Activated T-cell treated with anti-CD3 and anti-CD28 coated beads, Interleukin-2, amount 50 U/mL, for 4 hours (primary cell): ENCODE measurements around the gene UBR7. TPM values are rescaled to one million over a fixed set of nuclear protein-coding genes. Genes with fewer than 3 reads are reported as not detected.

Experiments
- ATAC-seq, 2 donors: fragments of 200-7000 bp; cut with Tn5 transposase; one replicate each; pipeline ENCODE4 v1.10.0; 2021
- DNase-seq: peaks from one replicate; pipeline ENCODE4 v3.0.0-alpha.2; 2020
- H3K27me3 Mint-ChIP-seq: one replicate; pipeline ENCODE4 v1.8.0; 2021; ENCODE audit warnings: low read depth, mixed read lengths
- H3K36me3 Mint-ChIP-seq: one replicate; pipeline ENCODE4 v1.8.0; 2022; ENCODE audit warnings: mixed read lengths; ENCODE audit not compliant: insufficient read depth
- H3K4me1 Mint-ChIP-seq: one replicate; pipeline ENCODE4 v1.8.0; 2021; ENCODE audit warnings: low read depth, mixed read lengths
- H3K4me3 Mint-ChIP-seq: one replicate; pipeline ENCODE4 v1.8.0; 2021; ENCODE audit warnings: mild to moderate bottlenecking, moderate library complexity, mixed read lengths
- H3K9me3 Mint-ChIP-seq: one replicate; pipeline ENCODE4 v1.8.0; 2021; ENCODE audit warnings: mixed read lengths
- total RNA-seq, 3 donors: library from RNA; stranded (reverse); gene quantifications; one replicate each; pipeline ENCODE4 v1.2.1, GENCODE V29; 2021

UBR7 gene
- total RNA-seq, 3 donors from 2014 or later: 25.4 to 30.2 (median 27.0) TPM

- ATAC-seq (no peak), DNase-seq (no peak)
- H3K4me1 Mint-ChIP-seq: peaks cover 6% of the 10 kb centered on the region
- H3K36me3 Mint-ChIP-seq: no peaks in the 10 kb centered on the region
- no peak overlapping the region for H3K4me3 Mint-ChIP-seq
- no peaks in the 10 kb centered on the region for H3K9me3 Mint-ChIP-seq
- no peaks in the 10 kb centered on the region for H3K27me3 Mint-ChIP-seq
Measured at GRCh38 chr14:93175492-93175891, 31.6 kb upstream of the UBR7 start.

- Mint-ChIP-seq H3K27me3 (no peaks in the 10 kb centered on the region), H3K9me3 (no peaks in the 10 kb centered on the region), H3K36me3 (peaks cover 11% of the 10 kb centered on the region), H3K4me3 (peak overlapping the region; percentile 90), H3K4me1 (peaks cover 36% of the 10 kb centered on the region)
- DNase-seq (no peak), ATAC-seq (no peak)
Measured at GRCh38 chr14:93183596-93184317, 23.3 kb upstream of the UBR7 start.

GRCh38 chr14:93184391-93185348, 22.4 kb upstream of the UBR7 start, which contains the start of the genes LYSET and MOAP1:
Gene LYSET, plus strand, starts transcription at chr14:93185317. Its CDS starts 89 bp downstream, at chr14:93185406.
Gene MOAP1, minus strand, starts transcription at chr14:93184897. Its CDS starts 655 bp downstream, at chr14:93184242.
- peak; percentile 84 for DNase-seq
- peak; percentile 92 to 93 for ATAC-seq
- peaks cover 38% of the 10 kb centered on the region for H3K4me1 Mint-ChIP-seq
- peak within 1 kb of the TSS; percentile 94 for H3K4me3 Mint-ChIP-seq
- H3K9me3 Mint-ChIP-seq: no peaks in the 10 kb centered on the region
- H3K36me3 Mint-ChIP-seq: peaks cover 14% of the 10 kb centered on the region
- H3K27me3 Mint-ChIP-seq: no peaks in the 10 kb centered on the region

GRCh38 chr14:93185349-93185720, 21.7 kb upstream of the UBR7 start:
- Mint-ChIP-seq H3K4me3 (peak overlapping the region; percentile 94), H3K36me3 (peaks cover 14% of the 10 kb centered on the region), H3K27me3 (no peaks in the 10 kb centered on the region), H3K4me1 (peaks cover 40% of the 10 kb centered on the region), H3K9me3 (no peaks in the 10 kb centered on the region)
- ATAC-seq: peak in 1 of 2 donors; percentile 0
- no peak for DNase-seq

- H3K27me3 Mint-ChIP-seq: no peaks in the 10 kb centered on the region
- H3K9me3 Mint-ChIP-seq: no peaks in the 10 kb centered on the region
- H3K4me3 Mint-ChIP-seq: peak overlapping the region; percentile 73
- peaks cover 40% of the 10 kb centered on the region for H3K4me1 Mint-ChIP-seq
- H3K36me3 Mint-ChIP-seq: peaks cover 16% of the 10 kb centered on the region
- ATAC-seq (no peak), DNase-seq (no peak)
Measured at GRCh38 chr14:93186466-93186865, 20.6 kb upstream of the UBR7 start.

GRCh38 chr14:93186956-93187355, 20.1 kb upstream of the UBR7 start:
- Mint-ChIP-seq H3K36me3 (peaks cover 13% of the 10 kb centered on the region), H3K4me3 (no peak overlapping the region), H3K9me3 (no peaks in the 10 kb centered on the region), H3K4me1 (peaks cover 37% of the 10 kb centered on the region), H3K27me3 (no peaks in the 10 kb centered on the region)
- no peak for DNase-seq
- ATAC-seq: no peak

- ATAC-seq: no peak
- H3K36me3 Mint-ChIP-seq: peaks cover 2% of the 10 kb centered on the region
- no peaks in the 10 kb centered on the region for H3K27me3 Mint-ChIP-seq
- no peaks in the 10 kb centered on the region for H3K4me1 Mint-ChIP-seq
- no peak overlapping the region for H3K4me3 Mint-ChIP-seq
- H3K9me3 Mint-ChIP-seq: no peaks in the 10 kb centered on the region
- DNase-seq: no peak
Measured at GRCh38 chr14:93195316-93195999, 11.6 kb upstream of the UBR7 start.

- Mint-ChIP-seq H3K9me3 (no peaks in the 10 kb centered on the region), H3K36me3 (no peaks in the 10 kb centered on the region), H3K4me1 (no peaks in the 10 kb centered on the region), H3K27me3 (no peaks in the 10 kb centered on the region), H3K4me3 (no peak overlapping the region)
- ATAC-seq (no peak), DNase-seq (no peak)
Measured at GRCh38 chr14:93199031-93199430, 8.0 kb upstream of the UBR7 start.

- no peak overlapping the region for H3K4me3 Mint-ChIP-seq
- no peak for DNase-seq
- no peaks in the 10 kb centered on the region for H3K9me3 Mint-ChIP-seq
- H3K36me3 Mint-ChIP-seq: peaks cover 3% of the 10 kb centered on the region
- H3K27me3 Mint-ChIP-seq: no peaks in the 10 kb centered on the region
- H3K4me1 Mint-ChIP-seq: peaks cover 14% of the 10 kb centered on the region
- no peak for ATAC-seq
Measured at GRCh38 chr14:93200553-93200952, 6.5 kb upstream of the UBR7 start.

- H3K27me3 Mint-ChIP-seq: no peaks in the 10 kb centered on the region
- peaks cover 3% of the 10 kb centered on the region for H3K36me3 Mint-ChIP-seq
- H3K4me1 Mint-ChIP-seq: peaks cover 19% of the 10 kb centered on the region
- H3K9me3 Mint-ChIP-seq: no peaks in the 10 kb centered on the region
- no peak for DNase-seq
- no peak for ATAC-seq
- H3K4me3 Mint-ChIP-seq: no peak overlapping the region
Measured at GRCh38 chr14:93201155-93201704, 5.8 kb upstream of the UBR7 start.

- H3K9me3 Mint-ChIP-seq: no peaks in the 10 kb centered on the region
- peaks cover 41% of the 10 kb centered on the region for H3K4me1 Mint-ChIP-seq
- DNase-seq: no peak
- no peaks in the 10 kb centered on the region for H3K27me3 Mint-ChIP-seq
- peak overlapping the region; percentile 99 for H3K4me3 Mint-ChIP-seq
- peaks cover 14% of the 10 kb centered on the region for H3K36me3 Mint-ChIP-seq
- peak; percentile 14 to 21 for ATAC-seq
Measured at GRCh38 chr14:93207468-93208308, 632 bp downstream of the UBR7 start.

- no peaks in the 10 kb centered on the region for H3K9me3 Mint-ChIP-seq
- peaks cover 23% of the 10 kb centered on the region for H3K36me3 Mint-ChIP-seq
- ATAC-seq: no peak
- H3K4me3 Mint-ChIP-seq: no peak overlapping the region
- H3K4me1 Mint-ChIP-seq: peaks cover 18% of the 10 kb centered on the region
- DNase-seq: no peak
- no peaks in the 10 kb centered on the region for H3K27me3 Mint-ChIP-seq
Measured at GRCh38 chr14:93212432-93212831, 5.4 kb downstream of the UBR7 start.

- Mint-ChIP-seq H3K9me3 (no peaks in the 10 kb centered on the region), H3K27me3 (no peaks in the 10 kb centered on the region), H3K4me3 (no peak overlapping the region), H3K36me3 (peaks cover 28% of the 10 kb centered on the region), H3K4me1 (peaks cover under 1% of the 10 kb centered on the region)
- ATAC-seq: no peak
- no peak for DNase-seq
Measured at GRCh38 chr14:93214598-93214997, 7.5 kb downstream of the UBR7 start.
